Gastroesophageal sphincter (tissue), 3 donors: ENCODE data around the gene HSP90AA1.

ENCODE experiments used
- CTCF ChIP-seq, 4 experiments: fragments of 200-600 bp in 2 of 4; fragments of 450-650 bp in 2 of 4; sonication (generic) in 1 of 4; IDR thresholded peaks; one replicate each; pipeline ENCODE4 v1.5.1; 2017 to 2019; ENCODE audit warnings: antibody characterized with exemption in 4 of 4, mild to moderate bottlenecking in 2 of 4, moderate library complexity in 2 of 4
- EP300 ChIP-seq: sonication (generic); formaldehyde crosslinking; IDR thresholded peaks from one replicate; pipeline ENCODE4 v1.6.1; 2017; ENCODE audit warnings: antibody characterized with exemption, mild to moderate bottlenecking
- POLR2A ChIP-seq, 2 donors: fragments of 450-650 bp; IDR thresholded peaks; one replicate each; pipeline ENCODE4 v1.6.1; 2017; ENCODE audit warnings: antibody characterized with exemption in 2 of 2, mild to moderate bottlenecking in 2 of 2, moderate library complexity in 1 of 2
- POLR2AphosphoS5 ChIP-seq: sonication (generic); formaldehyde crosslinking; IDR thresholded peaks from one replicate; pipeline ENCODE4 v1.6.1; 2017; ENCODE audit warnings: antibody characterized with exemption

DNA sequence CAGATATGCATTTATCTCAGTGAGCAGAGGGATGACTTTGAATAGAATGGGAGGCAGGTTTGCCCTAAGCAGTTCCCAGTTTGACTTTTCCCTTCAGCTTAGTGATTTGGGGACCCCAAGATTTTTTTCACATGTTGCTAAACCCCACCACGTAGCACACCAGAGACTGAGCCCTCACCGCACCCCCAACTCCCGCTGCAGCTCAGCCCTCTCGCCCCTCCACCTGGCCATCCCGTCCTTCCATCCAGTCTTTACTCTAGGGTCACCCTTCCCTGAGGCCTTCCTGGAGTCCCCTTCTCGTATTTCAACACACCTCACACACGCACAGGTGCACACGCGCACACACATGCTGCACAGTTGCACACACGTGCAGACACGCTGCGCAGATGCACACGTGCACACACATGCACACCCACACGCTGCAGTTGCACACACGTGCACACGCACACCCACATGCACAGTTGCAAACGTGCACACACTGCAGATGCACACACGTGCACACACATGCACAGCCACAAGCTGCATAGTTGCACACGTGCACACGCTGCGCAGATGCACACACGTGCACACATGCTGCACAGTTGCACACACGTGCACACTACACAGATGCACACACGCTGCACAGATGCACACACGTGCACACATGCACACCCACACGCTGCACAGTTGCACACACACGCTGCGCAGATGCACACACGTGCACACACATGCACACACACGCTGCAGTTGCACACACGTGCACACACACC, 30.0 kb downstream of the HSP90AA1 start:
- TF ChIP-seq CTCF (IDR thresholded peaks at IDR 0.05), result no peak
- TF ChIP-seq POLR2A (IDR thresholded peaks at IDR 0.05), result no peak
- TF ChIP-seq EP300, result no peak
- no peak for TF ChIP-seq POLR2AphosphoS5
